Left renal pelvis (tissue), 4 donors: ENCODE results near the gene OSBPL3. TPM values are rescaled to one million over a fixed set of nuclear protein-coding genes. Genes with fewer than 3 reads are reported as not detected.

Experiments used
- polyA plus RNA-seq, 4 donors: library from polyadenylated mRNA; unstranded; fragments of 120-200 nt; gene quantifications; one replicate each; pipeline ENCODE4 v1.2.1, GENCODE V29; 2013; ENCODE audit not compliant: insufficient read length in 4 of 4

The OSBPL3 gene
- polyA plus RNA-seq, 4 donors = 3.1 to 24.1 (median 21.2) TPM

Other genes with a start within 250 kb of the OSBPL3 start
- gene GSDME, start 222.7 kb downstream of the OSBPL3 start, polyA plus RNA-seq = 10 to 100 TPM; 10.4 to 15.1 (median 14.4) TPM
- gene CYCS, start 145.1 kb upstream of the OSBPL3 start, polyA plus RNA-seq = 100 to 1,000 TPM in 3 of 4 donors, 10 to 100 TPM in 1; 91.3 to 211 (median 159) TPM
- gene NPVF, start 248.3 kb upstream of the OSBPL3 start, polyA plus RNA-seq = not detected